ENCODE data around the gene CEP295NL.

- TF ChIP-seq POLR2A (IDR thresholded peaks at IDR 0.05; ENCODE audit: low read depth, low read length): no peak
- TF ChIP-seq POLR2AphosphoS5 (IDR thresholded peaks at IDR 0.05; ENCODE audit: low read depth, low read length): no peak
These were observed 20.0 kb upstream of the CEP295NL start for GRCh38 chr17:78922816-78923498.
